Measurements from ENCODE around the gene PLCG2.
"Not testable (repeated sequence)": the region's sequence is repeated elsewhere in the genome, so short reads cannot be mapped to it uniquely, and the experiment has no call there.

The PLCG2 gene

DNA sequence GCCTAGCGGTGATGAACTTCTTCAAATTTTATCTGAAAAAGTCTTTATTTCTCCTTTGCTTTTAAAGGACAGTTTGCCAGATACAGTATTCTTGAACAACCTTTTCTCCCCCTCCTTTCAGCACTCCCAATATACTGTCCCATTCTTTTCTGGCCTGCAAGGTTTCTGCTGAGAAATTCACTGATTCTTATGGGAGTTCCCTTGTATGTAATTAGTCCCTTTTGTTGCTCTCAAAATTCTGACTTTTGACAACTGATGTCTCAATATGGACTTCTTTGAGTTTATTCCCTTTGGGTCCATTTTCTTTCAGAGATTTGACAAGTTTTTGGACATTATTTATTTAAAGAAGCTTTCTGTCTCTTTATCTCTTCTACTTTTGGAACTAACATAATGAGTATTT is 192.8 kb downstream of the PLCG2 start:
- H3K79me2 ChIP-seq (ENCODE audit: insufficient read depth, low read length) = no peaks in the 10 kb centered on the region
- DNase-seq (no peak), ATAC-seq (ENCODE audit: insufficient read depth, low read depth) (no peak)
- no peaks in the 10 kb centered on the region for H3K9me3 ChIP-seq (ENCODE audit: insufficient read depth, low read length, severe bottlenecking)
- no peak overlapping the region for H3K9ac ChIP-seq (ENCODE audit: low read depth, low read length)
- H3K4me2 ChIP-seq (ENCODE audit: insufficient read depth, low read length) = no peak overlapping the region
- TF ChIP-seq CTCF (IDR thresholded peaks at IDR 0.05; ENCODE audit: borderline replicate concordance, extremely low read depth, low read length, poor library complexity, severe bottlenecking) (no peak), EZH2 (IDR thresholded peaks at IDR 0.05; ENCODE audit: borderline replicate concordance, low read depth, low read length, severe bottlenecking) (no peak)
- no peaks in the 10 kb centered on the region for H4K20me1 ChIP-seq (ENCODE audit: insufficient read depth, low read length)
- no peak overlapping the region for H3K4me3 ChIP-seq (ENCODE audit: low read depth in 1 of 2, low read length in 2 of 2)
- H3K27ac ChIP-seq (ENCODE audit: low read length) = no peak overlapping the region
- H2AFZ ChIP-seq (ENCODE audit: low read depth, low read length) = no peak overlapping the region
- H3K36me3 ChIP-seq (ENCODE audit: insufficient read depth, low read length) = no peaks in the 10 kb centered on the region
- H3K27me3 ChIP-seq (ENCODE audit: insufficient read depth, low read length, poor library complexity) = no peaks in the 10 kb centered on the region
- no peaks in the 10 kb centered on the region for H3K4me1 ChIP-seq (ENCODE audit: insufficient read depth, low read length)

- Histone ChIP-seq H3K4me3 (ENCODE audit: low read depth in 1 of 2, low read length in 2 of 2) (no peak overlapping the region), H3K9me3 (ENCODE audit: insufficient read depth, low read length, severe bottlenecking) (no peaks in the 10 kb centered on the region), H4K20me1 (ENCODE audit: insufficient read depth, low read length) (no peaks in the 10 kb centered on the region), H3K79me2 (ENCODE audit: insufficient read depth, low read length) (no peaks in the 10 kb centered on the region), H3K36me3 (ENCODE audit: insufficient read depth, low read length) (no peaks in the 10 kb centered on the region), H2AFZ (ENCODE audit: low read depth, low read length) (no peak overlapping the region), H3K4me2 (ENCODE audit: insufficient read depth, low read length) (no peak overlapping the region), H3K4me1 (ENCODE audit: insufficient read depth, low read length) (no peaks in the 10 kb centered on the region), H3K27me3 (ENCODE audit: insufficient read depth, low read length, poor library complexity) (no peaks in the 10 kb centered on the region), H3K9ac (ENCODE audit: low read depth, low read length) (no peak overlapping the region), H3K27ac (ENCODE audit: low read length) (no peak overlapping the region)
- no peak for TF ChIP-seq EZH2 (IDR thresholded peaks at IDR 0.05; ENCODE audit: borderline replicate concordance, low read depth, low read length, severe bottlenecking)
- TF ChIP-seq CTCF (IDR thresholded peaks at IDR 0.05; ENCODE audit: borderline replicate concordance, extremely low read depth, low read length, poor library complexity, severe bottlenecking) = no peak
- ATAC-seq (ENCODE audit: insufficient read depth, low read depth) (no peak), DNase-seq (no peak)
Observed at GRCh38 chr16:81973737-81974136, 194.6 kb downstream of the PLCG2 start.

- TF ChIP-seq EZH2 (IDR thresholded peaks at IDR 0.05; ENCODE audit: borderline replicate concordance, low read depth, low read length, severe bottlenecking) (no peak), CTCF (IDR thresholded peaks at IDR 0.05; ENCODE audit: borderline replicate concordance, extremely low read depth, low read length, poor library complexity, severe bottlenecking) (no peak)
- Histone ChIP-seq H3K27ac (ENCODE audit: low read length) (no peak overlapping the region), H3K4me2 (ENCODE audit: insufficient read depth, low read length) (no peak overlapping the region), H3K79me2 (ENCODE audit: insufficient read depth, low read length) (no peaks in the 10 kb centered on the region), H3K9me3 (ENCODE audit: insufficient read depth, low read length, severe bottlenecking) (no peaks in the 10 kb centered on the region), H3K9ac (ENCODE audit: low read depth, low read length) (no peak overlapping the region), H2AFZ (ENCODE audit: low read depth, low read length) (no peak overlapping the region), H3K4me3 (ENCODE audit: low read depth in 1 of 2, low read length in 2 of 2) (no peak overlapping the region), H3K27me3 (ENCODE audit: insufficient read depth, low read length, poor library complexity) (no peaks in the 10 kb centered on the region), H3K4me1 (ENCODE audit: insufficient read depth, low read length) (no peaks in the 10 kb centered on the region), H3K36me3 (ENCODE audit: insufficient read depth, low read length) (no peaks in the 10 kb centered on the region), H4K20me1 (ENCODE audit: insufficient read depth, low read length) (no peaks in the 10 kb centered on the region)
- no peak for DNase-seq
- ATAC-seq (ENCODE audit: insufficient read depth, low read depth) = no peak
Observed at GRCh38 chr16:81975637-81976036, 196.5 kb downstream of the PLCG2 start.

- H3K27ac ChIP-seq (ENCODE audit: low read length); ATAC-seq (ENCODE audit: insufficient read depth, low read depth); H3K9ac ChIP-seq (ENCODE audit: low read depth, low read length): not testable (repeated sequence)
Observed at GRCh38 chr16:81977335-81977942, 198.3 kb downstream of the PLCG2 start.

More at GRCh38 chr16:81977335-81977942, 198.3 kb downstream of the PLCG2 start:
- H3K4me3 ChIP-seq (ENCODE audit: low read depth in 1 of 2, low read length in 2 of 2); H3K79me2 ChIP-seq (ENCODE audit: insufficient read depth, low read length); H3K4me1 ChIP-seq (ENCODE audit: insufficient read depth, low read length); H3K36me3 ChIP-seq (ENCODE audit: insufficient read depth, low read length); H3K27me3 ChIP-seq (ENCODE audit: insufficient read depth, low read length, poor library complexity); H4K20me1 ChIP-seq (ENCODE audit: insufficient read depth, low read length); H2AFZ ChIP-seq (ENCODE audit: low read depth, low read length); DNase-seq; H3K9me3 ChIP-seq (ENCODE audit: insufficient read depth, low read length, severe bottlenecking); H3K4me2 ChIP-seq (ENCODE audit: insufficient read depth, low read length): not testable (repeated sequence)

Measured in DND-41 (cell line).